T-helper 2 cell treated with Interferon-gamma antibody and Interleukin-4, amounts not matched to agents 100 ng/mL and 5 ng/mL, for 36 hours (primary cell): ENCODE results near the gene CELSR3. TPM values are rescaled to one million over a fixed set of nuclear protein-coding genes. Genes with fewer than 3 reads are reported as not detected.

Source experiments
- intact Hi-C: fragments of 100-400 bp; cut with micrococcal nuclease; formaldehyde crosslinking; loops from one replicate; pipeline ENCODE4 v1.15.1; 2023
- total RNA-seq: library from RNA; stranded (reverse); gene quantifications from 2 replicates; pipeline ENCODE4 v1.2.3, GENCODE V29; 2022

CELSR3 gene
- total RNA-seq, 1 donor from 2014 or later = 11.2 TPM

DNA sequence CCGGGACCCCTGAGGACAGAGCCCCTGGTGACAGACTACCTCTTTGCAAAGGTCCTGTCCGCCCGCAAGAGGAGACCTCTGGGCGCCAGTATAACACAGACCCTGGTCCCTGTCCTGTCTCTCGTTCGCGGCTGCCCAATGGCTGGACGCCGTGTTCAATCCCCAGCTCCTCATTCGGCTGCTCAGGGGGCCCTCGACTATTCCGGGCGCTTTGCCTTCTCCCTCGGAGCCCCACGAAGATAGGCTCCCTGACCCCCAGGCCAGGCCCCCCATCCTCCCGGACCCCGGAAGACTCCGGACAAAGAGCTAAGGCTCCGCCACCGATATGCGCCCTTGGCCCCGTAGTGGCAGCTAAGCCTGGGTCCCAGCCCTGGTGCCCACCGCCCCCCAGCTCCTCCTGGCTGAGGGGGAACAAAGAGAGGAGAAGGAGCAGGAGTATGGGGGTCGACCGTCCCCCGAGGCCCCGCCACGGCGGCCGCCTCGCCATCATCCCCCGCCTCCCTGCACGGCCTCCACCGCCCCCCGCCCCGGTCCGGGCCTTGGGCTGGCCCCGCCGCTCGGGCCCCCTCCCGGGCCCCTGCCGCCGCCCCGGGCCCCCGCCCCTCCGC lies 437 bp downstream of the CELSR3 start:
- intact Hi-C loops = loop anchor here (2.0 kb wide), 1 partner anchor 55 kb away; the partner anchor contains the start of gene IP6K2

DNA sequence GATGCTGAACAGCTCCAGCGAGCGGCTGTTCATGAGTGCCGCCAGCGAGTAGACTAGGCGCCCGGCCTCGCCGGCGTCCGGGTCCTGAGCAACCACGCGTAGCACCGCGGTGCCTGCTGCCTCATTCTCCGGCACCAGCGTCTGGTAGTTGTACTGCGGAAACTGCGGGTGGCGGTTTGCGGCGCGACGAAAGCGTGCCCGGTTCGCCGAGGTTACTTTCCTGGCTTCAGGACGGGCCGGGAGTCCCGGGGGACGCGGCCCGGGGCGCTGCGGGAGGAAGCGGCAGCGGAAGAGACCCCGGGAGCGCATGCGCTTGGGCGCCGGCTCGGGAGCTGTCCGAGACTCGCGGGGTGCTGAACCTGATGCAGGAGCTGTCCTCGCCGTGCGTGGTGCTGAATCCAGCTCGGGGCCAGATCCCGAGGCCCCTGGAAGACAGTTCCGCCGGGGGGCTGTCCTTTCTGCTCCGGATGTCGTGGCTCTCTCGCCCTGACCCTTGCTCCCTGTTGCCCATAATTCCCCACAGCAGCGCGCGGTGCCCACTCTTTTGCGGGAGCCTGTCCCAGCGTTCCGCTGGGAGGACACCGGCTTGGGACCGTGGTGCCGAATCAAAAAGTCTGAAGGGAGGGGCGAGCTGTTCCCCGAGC lies 1.1 kb downstream of the CELSR3 start:
- intact Hi-C loops = loop anchor here (2.0 kb wide), 1 partner anchor 55 kb away; the partner anchor contains the start of gene IP6K2

DNA sequence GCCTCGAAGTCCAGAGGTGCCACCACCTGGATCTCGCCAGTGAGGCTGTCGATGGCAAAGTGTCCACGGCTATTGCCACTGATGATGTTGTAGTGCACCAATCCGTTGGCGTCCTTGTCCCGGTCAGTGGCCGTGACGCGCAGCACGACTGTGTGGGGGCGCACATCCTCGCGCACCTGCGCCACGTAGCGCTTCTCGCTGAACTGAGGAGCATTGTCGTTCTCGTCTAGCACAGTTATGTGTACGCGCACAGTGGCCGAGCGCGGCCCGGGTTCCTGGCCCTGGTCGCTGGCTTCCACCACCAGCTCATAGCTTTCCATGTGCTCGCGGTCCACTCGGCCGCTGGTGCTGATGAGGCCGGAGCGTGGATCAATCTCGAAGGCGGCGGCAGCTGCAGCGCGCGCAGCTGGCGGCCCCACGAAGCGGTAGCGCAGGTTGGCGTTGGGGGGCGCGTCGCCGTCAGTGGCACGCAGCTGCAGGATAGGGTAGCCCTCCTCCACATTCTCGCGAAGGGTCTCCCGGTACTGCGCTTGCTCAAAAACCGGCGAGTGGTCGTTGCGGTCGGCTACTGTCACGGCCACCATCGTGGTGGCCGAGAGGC lies 1.8 kb downstream of the CELSR3 start:
- intact Hi-C loops = no loop called here

DNA sequence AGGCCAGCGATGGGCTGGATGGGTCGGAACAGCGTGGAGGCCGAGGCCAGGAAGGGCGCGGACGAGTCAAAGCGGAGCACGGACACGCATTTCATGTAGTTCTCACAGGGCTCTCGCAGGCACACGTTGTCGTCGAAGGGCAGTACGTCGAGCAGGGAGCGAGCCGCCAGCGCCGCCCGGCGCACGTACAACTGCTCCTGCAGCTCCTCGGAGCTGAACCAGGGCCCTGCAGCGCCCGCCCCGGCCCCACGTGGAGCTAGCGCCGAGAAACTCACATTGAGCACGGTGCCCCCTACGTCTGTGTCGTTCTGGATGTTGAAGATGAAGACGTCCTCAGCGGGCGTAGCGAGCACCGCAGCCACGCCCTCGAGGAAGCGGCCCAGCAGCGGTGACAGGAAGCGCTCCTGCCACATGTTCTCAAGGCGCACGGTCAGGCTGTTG lies 5.8 kb downstream of the CELSR3 start:
- intact Hi-C loops = loop anchor here (1.0 to 5.0 kb wide), 4 partner anchors 22 to 185 kb away; partner anchors contain the start of genes PFKFB4, SLC26A6 and UQCRC1

DNA sequence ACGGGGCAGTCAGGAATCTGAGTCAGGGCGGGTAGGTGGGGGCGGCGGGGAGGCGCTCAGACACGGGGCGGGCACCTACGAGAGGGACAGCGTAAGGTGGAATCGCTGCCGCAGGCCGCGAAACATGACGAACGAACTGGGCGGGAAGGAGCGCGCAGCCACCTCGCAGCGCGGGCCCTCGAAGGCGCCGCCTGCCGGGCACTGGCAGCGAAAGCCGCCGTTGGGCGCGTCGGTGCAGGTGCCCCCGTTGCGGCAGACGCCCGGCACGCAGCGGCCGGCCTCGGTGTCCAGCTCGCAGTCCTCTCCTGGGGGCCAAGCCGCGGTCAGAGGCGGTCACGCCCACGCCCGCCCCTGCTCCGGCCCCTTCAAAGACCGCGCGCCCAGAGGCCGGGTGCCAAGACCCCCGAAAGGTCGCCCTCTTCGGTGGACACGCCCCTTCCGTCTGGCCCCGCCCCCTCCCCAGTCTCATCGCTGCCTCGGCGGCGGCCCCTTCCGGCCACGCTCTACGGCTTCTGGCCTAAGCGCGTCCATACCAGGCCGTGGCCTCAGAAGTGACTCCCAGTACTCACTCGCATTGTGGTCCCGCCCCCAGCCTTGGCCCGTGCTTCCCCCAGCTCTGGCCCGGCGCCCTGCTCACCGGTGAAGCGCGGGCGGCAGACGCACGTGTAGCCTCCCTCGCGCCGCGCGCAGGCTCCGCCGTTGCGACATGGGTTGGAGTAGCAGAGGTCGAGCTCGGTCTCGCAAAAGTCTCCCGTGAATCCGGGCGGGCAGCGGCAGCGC lies 6.4 kb downstream of the CELSR3 start:
- intact Hi-C loops = loop anchor here (1.0 to 5.0 kb wide), 4 partner anchors 21 to 184 kb away; partner anchors contain the start of genes PFKFB4, SLC26A6 and UQCRC1

DNA sequence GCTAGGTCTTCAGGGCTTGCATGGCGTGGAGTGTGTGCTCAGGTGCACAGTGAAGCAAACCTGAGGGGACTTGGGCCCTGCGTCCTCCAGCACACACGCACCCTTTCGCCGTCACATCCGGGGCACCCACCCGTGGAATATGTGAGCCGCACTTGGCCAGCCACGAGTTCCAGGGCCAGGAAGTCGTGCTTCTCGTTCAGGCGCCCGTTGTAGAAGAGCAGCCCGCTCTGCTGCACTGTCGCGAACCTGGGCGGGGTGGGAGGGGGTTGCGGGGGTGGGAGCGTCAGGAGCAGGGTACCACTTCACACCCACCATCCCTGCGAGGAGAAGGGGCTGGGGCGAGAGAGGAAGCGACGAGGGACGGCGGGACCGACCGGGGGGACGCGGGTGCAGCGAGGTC lies 7.1 kb downstream of the CELSR3 start:
- intact Hi-C loops = loop anchor here (1.0 to 5.0 kb wide), 4 partner anchors 20 to 183 kb away; partner anchors contain the start of genes PFKFB4, SLC26A6 and UQCRC1

DNA sequence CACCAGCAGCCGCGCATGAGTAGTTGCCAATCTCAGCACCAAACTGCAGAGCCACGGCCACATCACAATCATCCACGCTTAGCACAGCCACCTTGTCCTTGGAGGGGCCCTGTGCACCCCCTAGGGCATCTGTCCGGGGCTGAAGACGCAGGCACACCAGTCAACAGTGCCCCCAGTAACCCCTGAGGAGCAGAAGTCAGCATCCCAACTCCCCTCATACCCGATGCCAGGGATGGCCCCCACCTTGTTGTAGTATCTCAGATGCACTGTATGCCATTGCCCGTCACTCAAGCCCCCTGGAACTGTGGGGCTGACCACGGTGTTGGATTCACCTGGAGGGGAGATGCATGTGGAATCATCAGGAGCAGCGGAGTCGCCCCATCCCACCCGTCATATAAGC lies 7.6 kb downstream of the CELSR3 start:
- intact Hi-C loops = loop anchor here (5.0 kb wide), 1 partner anchor 98 kb away; the partner anchor contains the start of gene PFKFB4

DNA sequence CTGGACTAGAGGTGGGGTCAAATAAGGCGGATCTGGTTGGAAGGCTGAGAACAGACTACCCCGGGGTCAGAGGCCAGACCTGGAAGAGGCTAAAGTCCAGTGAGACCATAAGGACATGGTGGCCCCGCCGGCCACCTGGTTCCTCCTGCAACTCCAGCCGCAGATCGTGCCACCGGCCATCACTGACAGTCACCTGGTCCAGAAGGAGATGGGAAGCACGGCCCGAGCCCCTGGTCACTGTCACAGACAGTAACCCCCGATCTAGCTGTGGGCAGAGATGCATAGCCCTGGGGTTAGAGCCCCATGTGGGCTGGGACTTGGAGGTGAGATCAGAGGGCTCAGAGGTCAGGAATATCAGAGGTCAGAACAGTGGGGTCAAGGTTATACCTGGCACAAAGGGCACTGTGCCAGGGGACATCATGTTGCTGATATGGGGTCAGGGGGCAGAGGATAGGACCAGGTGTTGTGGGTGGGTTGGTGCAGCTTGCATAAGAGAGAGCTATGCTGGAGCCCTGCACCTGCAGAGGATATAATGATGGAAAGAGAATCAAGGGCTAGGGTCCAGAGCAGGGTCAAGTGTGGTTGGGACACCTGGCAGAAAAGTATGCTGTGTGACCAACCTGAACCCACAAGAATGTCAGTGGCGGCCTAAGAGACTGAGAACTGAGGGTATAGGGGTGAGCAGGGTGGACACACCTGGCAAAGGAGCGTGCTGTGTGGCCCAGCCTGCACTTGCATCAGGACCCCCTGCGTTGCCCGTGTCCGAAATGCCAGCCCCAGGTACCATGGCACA lies 9.6 kb downstream of the CELSR3 start:
- intact Hi-C loops = no loop called here

DNA sequence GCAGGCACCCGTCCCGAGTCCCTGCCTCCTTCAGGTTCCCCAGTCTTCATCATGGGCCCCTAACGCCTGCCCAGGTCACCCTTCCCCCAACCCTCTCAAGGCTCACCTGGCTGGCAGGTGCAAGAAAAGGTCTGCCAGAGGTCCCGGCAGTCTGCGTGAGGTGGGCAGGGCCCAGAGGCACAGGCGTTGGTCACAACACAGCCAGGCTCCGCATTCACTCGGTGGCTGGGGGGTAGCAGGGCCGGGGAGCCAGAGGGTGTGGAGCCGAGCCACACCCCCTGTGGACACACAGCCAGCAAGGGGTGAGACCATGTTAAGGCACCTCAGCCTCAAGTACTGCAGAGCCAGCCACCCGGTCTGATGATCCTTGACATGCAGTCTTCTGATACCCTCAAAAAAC lies 10.9 kb downstream of the CELSR3 start:
- intact Hi-C loops = no loop called here

DNA sequence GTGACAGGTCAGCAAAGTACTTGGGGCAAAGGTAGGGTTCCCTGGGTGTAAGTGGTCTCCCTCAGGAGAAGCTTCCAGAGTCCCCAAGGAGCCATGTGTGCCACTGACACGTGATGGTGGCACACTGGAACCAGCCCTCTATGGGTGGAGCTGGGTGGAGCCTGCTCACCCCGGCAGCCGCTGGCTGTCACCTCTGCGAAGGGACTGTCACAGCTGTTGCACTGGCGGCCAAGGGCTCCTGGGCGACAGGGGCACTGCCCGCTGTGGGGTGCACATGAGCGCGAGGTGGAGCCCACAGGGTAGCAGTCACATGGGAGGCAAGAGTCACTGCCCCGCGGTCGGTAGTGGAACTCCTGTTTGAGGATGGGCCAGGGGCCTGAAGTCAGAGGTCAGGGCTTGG lies 12.0 kb downstream of the CELSR3 start:
- intact Hi-C loops = no loop called here

DNA sequence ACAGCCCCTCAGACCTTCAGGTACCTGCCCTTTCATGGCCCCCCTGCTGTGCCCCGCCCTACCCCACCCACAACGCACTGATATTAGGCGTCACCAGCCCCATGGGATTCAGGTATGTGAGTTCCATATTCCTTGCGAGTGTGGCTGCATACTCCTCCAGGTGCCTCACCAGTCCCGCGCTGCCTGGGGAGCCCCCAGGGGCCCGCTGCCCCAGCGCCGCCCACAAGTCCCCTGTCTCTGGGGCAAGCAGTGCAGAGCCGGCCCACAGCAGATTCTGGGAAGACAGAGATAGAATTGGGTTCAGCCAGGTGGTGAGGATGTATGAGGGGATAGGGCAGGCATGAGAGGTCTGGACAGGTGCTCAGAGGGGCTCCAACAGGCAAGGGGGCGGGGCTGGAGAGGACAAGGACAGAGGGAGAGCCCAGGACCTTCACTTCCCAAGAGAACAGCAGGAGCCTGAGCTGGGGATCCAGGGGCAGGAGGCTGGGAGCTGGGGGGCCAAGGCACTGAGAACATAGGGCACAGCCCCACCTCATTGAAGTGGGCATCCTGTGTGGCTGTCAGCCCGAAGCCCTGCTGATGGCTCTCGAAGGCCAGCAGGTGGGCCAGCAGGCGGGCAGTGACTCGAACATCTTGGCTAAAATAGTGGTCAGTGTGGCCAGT lies 14.4 kb downstream of the CELSR3 start:
- intact Hi-C loops = no loop called here

DNA sequence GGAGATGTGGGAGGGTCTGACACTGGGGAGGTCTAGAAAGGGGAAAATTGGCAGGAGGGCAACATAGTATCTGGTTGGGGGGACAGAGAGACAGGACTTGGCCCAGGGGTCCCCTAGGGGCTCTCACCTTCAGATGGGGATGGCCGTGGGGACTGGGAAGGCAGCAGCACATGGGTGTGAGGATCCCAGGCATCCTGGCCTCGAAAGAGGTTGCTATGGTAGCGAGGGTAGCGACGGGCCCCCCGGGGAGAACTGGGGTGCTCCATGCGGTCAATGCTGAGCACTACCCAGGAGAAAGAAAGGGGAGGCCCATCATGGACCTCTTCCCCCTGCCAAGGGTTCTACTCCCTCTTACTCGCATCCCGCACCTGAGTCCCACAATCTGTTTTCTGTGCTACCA lies 15.0 kb downstream of the CELSR3 start:
- intact Hi-C loops = no loop called here

DNA sequence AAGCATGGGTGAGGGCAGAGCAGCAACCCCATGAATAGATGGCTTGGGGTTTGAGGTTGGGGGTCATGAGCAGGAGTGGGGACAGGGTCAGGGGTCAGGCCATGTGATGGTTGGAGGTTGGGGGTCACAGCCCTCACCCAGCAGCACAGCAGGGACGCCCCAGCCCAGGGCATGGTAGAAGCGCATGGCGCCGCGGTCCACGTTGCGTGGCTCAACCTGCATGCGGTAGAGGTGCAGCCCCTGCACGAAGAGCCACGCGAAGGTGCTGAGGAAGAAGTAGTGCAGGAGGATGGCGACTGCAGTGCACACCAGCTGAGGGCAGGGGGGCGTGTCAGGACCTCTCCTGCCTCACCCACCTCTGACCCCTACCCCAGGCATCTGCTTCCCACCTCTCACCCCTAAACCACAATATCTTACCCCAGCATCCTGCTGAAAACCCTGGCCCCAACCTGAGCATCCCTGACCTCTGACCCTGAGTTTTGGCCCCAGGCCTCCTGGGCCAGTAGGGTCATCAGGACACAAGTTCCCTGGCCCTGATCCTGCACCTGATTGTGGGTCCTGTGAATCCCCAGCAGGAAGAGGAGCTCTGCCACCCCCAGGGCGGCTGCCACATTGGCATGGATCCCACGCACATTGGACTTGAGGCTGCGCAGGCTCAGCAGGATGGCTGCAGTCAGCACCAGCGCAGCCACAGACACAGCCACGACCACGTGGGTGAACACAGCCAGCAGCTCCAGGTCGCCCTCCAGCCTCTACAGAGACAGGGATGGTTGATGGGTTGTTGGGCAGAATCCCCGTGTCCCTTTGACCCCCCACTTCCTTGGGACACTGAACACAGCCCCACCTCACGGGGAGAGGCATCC lies 17.6 kb downstream of the CELSR3 start:
- intact Hi-C loops = no loop called here

DNA sequence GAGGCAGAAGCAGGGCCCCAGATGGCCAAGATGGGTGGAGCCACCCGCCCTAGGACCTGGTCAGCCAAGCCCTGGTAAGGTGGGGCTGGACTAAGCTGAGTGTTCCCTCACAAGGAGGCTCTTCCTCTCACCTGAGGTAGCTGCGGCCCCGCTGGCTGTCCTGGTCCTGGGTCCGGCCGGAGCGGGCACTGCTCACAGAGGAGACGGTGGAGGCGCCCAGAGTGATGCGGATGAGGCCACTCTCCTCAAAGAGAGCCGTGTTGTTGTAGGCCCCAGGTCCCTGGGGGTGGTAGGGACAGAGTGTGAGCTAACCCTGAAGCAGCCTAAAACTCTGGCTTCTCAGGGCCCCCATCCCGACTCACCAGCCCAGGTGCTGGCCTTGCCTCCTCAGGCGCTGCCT lies 20.1 kb downstream of the CELSR3 start:
- intact Hi-C loops = no loop called here

DNA sequence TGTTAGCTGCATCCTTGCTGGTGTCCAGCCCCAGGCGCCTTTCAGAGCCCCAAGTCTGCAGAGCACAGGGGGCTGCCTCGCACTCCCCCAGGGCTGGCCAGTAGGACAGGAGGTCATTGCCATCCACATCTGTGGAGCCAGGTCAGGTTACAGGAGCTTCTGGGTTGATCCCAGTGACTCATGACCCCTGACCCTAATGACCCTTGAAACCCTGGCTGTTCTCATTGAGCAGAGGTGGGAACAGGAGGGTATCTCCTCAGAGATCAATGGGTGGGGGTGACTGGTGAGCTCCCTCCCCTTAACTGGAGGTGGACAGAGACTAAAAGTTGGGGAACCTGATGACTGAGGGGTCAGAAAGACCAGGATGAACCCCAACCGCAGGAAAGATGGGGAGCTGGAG lies 21.3 kb downstream of the CELSR3 start:
- intact Hi-C loops = no loop called here

DNA sequence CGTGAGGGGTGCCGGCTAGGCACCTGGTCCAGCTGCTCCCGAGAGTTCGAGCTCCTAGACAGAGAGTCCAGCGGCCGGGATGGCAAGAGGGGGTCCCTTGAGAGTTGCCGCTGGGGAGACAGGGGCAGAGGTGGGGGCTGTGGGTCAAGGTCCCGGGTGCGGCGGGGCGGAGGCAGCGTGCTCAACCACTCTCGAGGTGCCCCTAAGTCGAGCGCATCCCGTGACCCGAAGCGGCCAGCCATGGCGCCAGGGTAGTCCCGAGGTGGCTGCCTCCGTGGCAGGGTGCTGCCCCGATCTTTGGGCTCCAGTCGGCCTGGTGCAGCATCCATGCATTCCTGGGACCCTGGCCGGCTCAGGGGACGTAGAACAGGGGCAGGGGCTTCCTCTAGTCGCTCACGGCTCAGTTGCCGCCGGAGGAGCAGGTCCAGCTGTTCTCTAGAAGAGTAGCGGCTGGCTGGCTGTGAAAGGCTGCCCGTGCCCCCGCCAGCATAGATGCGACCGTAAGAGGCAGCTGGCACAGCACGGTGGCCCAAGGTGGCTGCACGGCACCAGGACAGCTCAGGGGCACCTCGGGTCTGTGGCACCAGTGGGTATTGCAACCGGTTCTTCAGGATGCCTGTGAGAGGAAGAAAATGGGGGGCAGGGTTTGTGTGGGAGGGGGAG lies 22.6 kb downstream of the CELSR3 start:
- intact Hi-C loops = loop anchor here (10.0 kb wide), 1 partner anchor 235 kb away; no protein-coding TSS in a partner anchor

DNA sequence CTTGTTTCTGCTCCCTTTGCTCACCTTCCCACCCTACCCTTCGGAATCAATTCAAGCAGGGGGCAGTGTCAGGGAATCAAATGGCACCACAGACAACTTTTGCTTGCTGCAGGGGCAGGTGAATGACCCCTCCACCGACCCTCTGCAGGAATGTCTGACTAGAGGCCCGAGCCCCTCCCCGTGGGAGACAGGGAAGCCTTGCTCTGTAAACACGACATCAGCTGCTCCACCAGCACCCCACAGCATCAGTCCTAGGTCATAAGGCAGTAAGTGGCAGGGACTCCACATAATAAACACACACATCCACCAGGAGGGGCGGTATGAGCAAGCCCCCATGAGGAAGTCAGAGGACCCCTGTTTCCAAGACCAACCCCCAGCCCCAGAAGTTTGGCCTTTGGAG lies 25.4 kb downstream of the CELSR3 start:
- intact Hi-C loops = loop anchor here (10.0 kb wide), 1 partner anchor 233 kb away; no protein-coding TSS in a partner anchor

DNA sequence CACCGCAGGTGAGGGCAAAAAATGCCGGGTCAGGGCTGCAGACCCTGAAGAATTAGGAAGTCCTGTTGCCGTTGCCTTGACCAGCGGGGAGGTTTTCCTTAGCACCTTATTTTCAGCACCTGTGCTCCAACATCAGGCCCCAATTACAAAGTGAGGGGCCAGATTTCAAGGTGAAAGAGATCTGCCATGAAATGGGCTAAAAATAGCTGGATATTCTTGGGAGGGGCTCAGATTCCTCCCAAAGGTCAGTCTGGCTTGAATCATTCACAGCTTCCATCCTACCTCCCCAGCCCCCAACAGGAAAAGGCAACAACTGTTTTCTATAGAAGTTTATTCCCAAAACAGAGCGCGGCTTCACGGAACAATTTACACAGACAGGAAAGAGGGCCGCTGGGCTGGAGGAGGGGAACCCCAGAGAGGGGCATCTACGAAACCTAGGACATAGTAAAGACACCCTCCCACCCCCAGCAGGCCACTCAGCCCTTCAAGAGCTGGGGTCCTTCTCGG lies 26.5 kb downstream of the CELSR3 start:
- intact Hi-C loops = loop anchor here (10.0 kb wide), 1 partner anchor 231 kb away; no protein-coding TSS in a partner anchor
